HG03378 (cell line): ENCODE results near the gene NSMCE1.

Experiments used
- ATAC-seq: cut with Tn5 transposase; IDR thresholded peaks from one replicate; pipeline ENCODE4 v1.9.1; 2021; ENCODE audit warnings: mild to moderate bottlenecking, moderate library complexity; ENCODE audit not compliant: unreplicated experiment

Gene NSMCE1

GRCh38 chr16:27268376-27269299, at the start of gene NSMCE1:
Gene NSMCE1 (minus strand): TSS chr16:27268772. CDS start chr16:27257570, 11,202 bp downstream.
- peak; percentile 91 for ATAC-seq

GRCh38 chr16:27317738-27318391, 49.3 kb upstream of the NSMCE1 start:
- no peak for ATAC-seq

GRCh38 chr16:27317320-27317719, 48.7 kb upstream of the NSMCE1 start:
- ATAC-seq: no peak

- ATAC-seq: no peak
Measured at GRCh38 chr16:27316038-27316680, 47.6 kb upstream of the NSMCE1 start.

- no peak for ATAC-seq
Measured at GRCh38 chr16:27315333-27316037, 46.9 kb upstream of the NSMCE1 start.

GRCh38 chr16:27314986-27315332, 46.4 kb upstream of the NSMCE1 start:
- ATAC-seq: no peak

- no peak for ATAC-seq
Measured at GRCh38 chr16:27314161-27314723, 45.7 kb upstream of the NSMCE1 start.

- no peak for ATAC-seq
Measured at GRCh38 chr16:27313422-27314160, 45.0 kb upstream of the NSMCE1 start, which contains the start of gene IL4R. Gene IL4R (plus strand): TSS chr16:27313974. CDS start chr16:27340204, 26,230 bp downstream.

- no peak for ATAC-seq
Measured at GRCh38 chr16:27312580-27313421, 44.2 kb upstream of the NSMCE1 start.

- no peak for ATAC-seq
Measured at GRCh38 chr16:27311897-27312303, 43.3 kb upstream of the NSMCE1 start.

GRCh38 chr16:27311448-27311830, 42.9 kb upstream of the NSMCE1 start:
- no peak for ATAC-seq

- no peak for ATAC-seq
Measured at GRCh38 chr16:27310576-27311447, 42.2 kb upstream of the NSMCE1 start.

- ATAC-seq: no peak
Measured at GRCh38 chr16:27308792-27309191, 40.2 kb upstream of the NSMCE1 start.

- no peak for ATAC-seq
Measured at GRCh38 chr16:27305839-27306442, 37.4 kb upstream of the NSMCE1 start.

GRCh38 chr16:27304881-27305745, 36.5 kb upstream of the NSMCE1 start:
- no peak for ATAC-seq

GRCh38 chr16:27304102-27304501, 35.5 kb upstream of the NSMCE1 start:
- ATAC-seq: no peak
